HG02763 (cell line): Measurements from ENCODE around the gene PPP1CA.

Experiments
- ATAC-seq: cut with Tn5 transposase; IDR thresholded peaks from one replicate; pipeline ENCODE4 v1.9.1; 2021; ENCODE audit warnings: mild to moderate bottlenecking, moderate library complexity; ENCODE audit not compliant: unreplicated experiment

Gene PPP1CA

GRCh38 chr11:67401495-67402191 is at the start of gene PPP1CA:
TSS of gene PPP1CA (minus strand) at chr11:67401858. CDS start at chr11:67401782, 76 bp downstream.
- peak; percentile 67 for ATAC-seq

GRCh38 chr11:67450796-67451657 is 49.4 kb upstream of the PPP1CA start:
- ATAC-seq = no peak

GRCh38 chr11:67449116-67449844 is 47.6 kb upstream of the PPP1CA start:
- no peak for ATAC-seq

GRCh38 chr11:67448220-67448609 is 46.6 kb upstream of the PPP1CA start:
- ATAC-seq = no peak

- no peak for ATAC-seq
These were observed 43.9 kb upstream of the PPP1CA start for GRCh38 chr11:67445515-67445914.

GRCh38 chr11:67442504-67443404 is 41.1 kb upstream of the PPP1CA start:
- ATAC-seq = no peak

- no peak for ATAC-seq
These were observed 40.2 kb upstream of the PPP1CA start for GRCh38 chr11:67441731-67442351.

GRCh38 chr11:67441098-67441563 is 39.5 kb upstream of the PPP1CA start:
- no peak for ATAC-seq

GRCh38 chr11:67440229-67441097 is 38.8 kb upstream of the PPP1CA start:
- ATAC-seq = no peak

GRCh38 chr11:67439321-67440228 is 37.9 kb upstream of the PPP1CA start:
- ATAC-seq = no peak

GRCh38 chr11:67438158-67438902 is 36.7 kb upstream of the PPP1CA start:
- no peak for ATAC-seq

GRCh38 chr11:67437809-67438157 is 36.1 kb upstream of the PPP1CA start:
- ATAC-seq = no peak

GRCh38 chr11:67437082-67437808 is 35.6 kb upstream of the PPP1CA start, which contains the start of gene PTPRCAP:
TSS of gene PTPRCAP (minus strand) at chr11:67437682. CDS start at chr11:67437619, 63 bp downstream.
- no peak for ATAC-seq

- peak; percentile 27 for ATAC-seq
These were observed 34.9 kb upstream of the PPP1CA start for GRCh38 chr11:67436459-67437081.

- no peak for ATAC-seq
These were observed 34.2 kb upstream of the PPP1CA start for GRCh38 chr11:67435727-67436458.
